ENCODE measurements around the gene THAP4. TPM values are rescaled to one million over a fixed set of nuclear protein-coding genes. Genes with fewer than 3 reads are reported as not detected.

Gene THAP4
- total and polyA plus RNA-seq, 2 of the 13 experiments (the other 11 are each of a cell fraction or from before 2014, with no cell fraction given), result 59.7 to 75.7 TPM

DNA sequence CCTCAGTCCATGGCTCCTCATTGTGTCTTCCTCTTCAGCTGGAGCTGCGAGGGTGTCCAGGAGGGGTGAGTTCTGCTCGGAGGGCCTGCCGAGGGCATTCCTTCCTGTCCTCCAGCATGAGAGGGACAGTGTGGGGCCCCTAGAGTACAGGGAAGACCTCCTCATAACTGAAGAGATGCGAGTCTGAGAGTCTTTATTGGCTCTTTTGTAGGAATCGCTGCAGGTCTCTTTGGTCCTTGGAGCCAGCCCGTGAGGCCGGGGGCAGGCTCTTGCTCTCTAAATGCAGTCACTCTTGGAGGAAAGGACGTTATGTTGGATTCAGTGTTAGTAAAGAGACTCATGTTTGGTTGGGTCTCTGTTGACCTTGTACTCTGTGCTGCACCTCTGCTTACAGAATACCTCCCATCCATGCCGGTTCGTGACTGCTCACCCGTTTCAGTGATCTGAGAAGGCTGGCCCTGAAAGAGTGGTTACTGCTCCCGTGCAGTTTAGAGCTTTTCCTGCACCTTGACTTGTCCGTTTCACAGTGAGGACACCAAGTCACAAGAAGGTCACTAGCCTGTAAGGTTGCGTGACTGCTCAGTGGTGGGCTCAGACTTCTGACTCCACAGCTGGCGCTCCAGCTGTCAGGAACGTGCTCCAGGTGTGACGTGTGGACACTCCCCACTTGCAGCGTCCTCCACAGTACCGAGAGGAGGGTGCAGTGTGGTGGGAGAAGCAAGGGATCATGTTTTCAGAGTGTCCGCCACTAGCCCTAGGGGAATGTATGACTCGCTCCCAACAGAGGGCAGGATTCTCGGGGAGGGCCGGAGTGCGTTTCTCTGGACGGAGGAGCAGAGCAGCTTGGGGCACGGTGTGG, 8.3 kb upstream of the THAP4 start:
- Histone ChIP-seq H3K4me1 (ENCODE audit: insufficient read depth, low read length) (peaks cover 92% of the 10 kb centered on the region), H3K79me2 (ENCODE audit: insufficient read depth, low read length) (peaks cover 91% of the 10 kb centered on the region), H3K4me3 (replicated peaks in 1 of 3; ENCODE audit: insufficient read depth in 1 of 3, low read depth in 2 of 3, low read length in 3 of 3) (peak overlapping the region; percentile 39 to 79 (median 50)), H3K4me2 (ENCODE audit: low read depth, low read length) (peak overlapping the region; percentile 100), H3K9me3 (ENCODE audit: low read length) (no peaks in the 10 kb centered on the region), H4K20me1 (ENCODE audit: insufficient read depth, low read length) (peaks cover 17% of the 10 kb centered on the region), H3K36me3 (replicated peaks in 1 of 2; ENCODE audit: control insufficient read depth in 1 of 2, insufficient read depth in 2 of 2, low read length in 2 of 2) (peaks cover 0 to 6% of the 10 kb centered on the region in 2 experiments; a peak in 3 of 5 replicates), H3K9ac (ENCODE audit: insufficient read depth, low read depth, low read length) (peak overlapping the region; percentile 72), H3K27me3 (ENCODE audit: control insufficient read depth in 1 of 2, insufficient read depth in 2 of 2, low read length in 2 of 2) (no peaks in the 10 kb centered on the region), H2AFZ (ENCODE audit: low read length) (no peak overlapping the region), H3K27ac (ENCODE audit: extremely low read length, insufficient read depth, low read length) (peak overlapping the region; percentile 92)
- in situ Hi-C loops (cut with HindIII; ENCODE audit: extremely low pct_ligation_motif_present, low pct_unique_long_range_greater_than_20kb) (loop anchor here (25.0 kb wide), 1 partner anchor 783 kb away; the partner anchor contains the start of gene AGXT), intact Hi-C loops (cut with micrococcal nuclease; ENCODE audit: unreplicated experiment) (loop anchor here (5.0 kb wide), 2 partner anchors 42 to 98 kb away; partner anchors contain the start of gene DTYMK)
- POLR2A ChIA-PET, result interaction anchor here (0.5 to 3.6 kb wide), 8 partner anchors 10 to 330 kb away, joined by 3 to 30 read pairs (median 4); partner anchors contain the start of genes D2HGDH and DTYMK
- DNase-seq (ENCODE audit: low spot score) (peak; percentile 93), ATAC-seq (peak; percentile 92), FAIRE-seq (peak; percentile 91)
- 4% methylated on average over 23 of the region's 26 CpGs for WGBS (ENCODE audit: low lambda C conversion rate)
- CTCF ChIA-PET (ENCODE audit: low intra/inter-chr PET ratio, low total read pairs), result interaction anchor here (1.6 kb wide), 1 partner anchor 14 kb away, joined by 5 read pairs; no protein-coding TSS in a partner anchor
- BruUV-seq (replicated peaks), result TSS peak; percentile 59
- TF ChIP-seq BORCS8-MEF2B (CRISPR knock-in tag; IDR thresholded peaks at IDR 0.05) (peak; percentile 78), ZBTB1 (CRISPR knock-in tag; IDR thresholded peaks at IDR 0.05; ENCODE audit: borderline replicate concordance) (no peak), KMT2B (CRISPR knock-in tag; IDR thresholded peaks at IDR 0.05) (peak; percentile 70; the same call in 1 of the 2 replicates), ZBTB34 (CRISPR knock-in tag; IDR thresholded peaks at IDR 0.05) (no peak; the same call in 1 of the 2 replicates), ZNF605 (CRISPR knock-in tag; IDR thresholded peaks at IDR 0.05) (peak; percentile 81), YY1 (IDR thresholded peaks at IDR 0.05; ENCODE audit: insufficient read depth, insufficient replicate concordance, low read depth, low read length) (peak; percentile 33), YEATS2 (CRISPR knock-in tag; IDR thresholded peaks at IDR 0.05; ENCODE audit: borderline replicate concordance) (peak; percentile 62; the same call in 1 of the 2 replicates), ZNF670 (CRISPR knock-in tag; IDR thresholded peaks at IDR 0.05; ENCODE audit: borderline replicate concordance) (no peak; the same call in 1 of the 2 replicates), ZC3H4 (CRISPR knock-in tag; IDR thresholded peaks at IDR 0.05; ENCODE audit: borderline replicate concordance) (no peak), BHLHE40 (IDR thresholded peaks at IDR 0.05; ENCODE audit: low read length) (peak; percentile 78), SNRNP70 (IDR thresholded peaks at IDR 0.05; ENCODE audit: low read depth, low read length) (no peak), ZSCAN25 (CRISPR knock-in tag; IDR thresholded peaks at IDR 0.05) (peak; percentile 96), REPIN1 (CRISPR knock-in tag; IDR thresholded peaks at IDR 0.05; ENCODE audit: borderline replicate concordance, low read depth) (peak; percentile 82; the same call in 1 of the 2 replicates), CEBPZ (IDR thresholded peaks at IDR 0.05; ENCODE audit: low read length) (no peak), MEIS2 (CRISPR knock-in tag; IDR thresholded peaks at IDR 0.05) (no peak; the same call in 1 of the 2 replicates), NFKBIZ (CRISPR knock-in tag; IDR thresholded peaks at IDR 0.05) (no peak), FOXA1 (IDR thresholded peaks at IDR 0.05) (no peak), FOXA1 (CRISPR knock-in tag; IDR thresholded peaks at IDR 0.05) (peak; percentile 82)
